K562 (cell line): Measurements from ENCODE around the gene WWOX. TPM values are rescaled to one million over a fixed set of nuclear protein-coding genes. Genes with fewer than 3 reads are reported as not detected.

Experiments used
- ATAC-seq: fragments of 200-7000 bp; cut with Tn5 transposase; 3 replicates; pipeline ENCODE4 v1.9.1; 2020; ENCODE audit warnings: moderate library complexity
- BruUV-seq: library from RNA; stranded (reverse); fragments of 400-500 nt; replicated peaks from 2 replicates; lab custom pipeline; 2021; lab: Mats Ljungman, UMichigan
- CTCF ChIA-PET: fragments of 300-600 bp; formaldehyde crosslinking; extraction: SDS; loops from one replicate; lab custom pipeline; 2021; ENCODE audit warnings: low intra/inter-chr PET ratio; lab: Yijun Ruan, JAX
- POLR2A ChIA-PET: fragments of 300-600, 350-650 bp; sonication (Branson Sonifier 250); formaldehyde crosslinking; extraction: SDS; loops from one replicate; lab custom pipeline; 2021; ENCODE audit warnings: antibody characterized with exemption, inconsistent platforms; lab: Yijun Ruan, JAX
- DNase-seq, 4 experiments: peaks; one replicate each; pipeline versions ENCODE4 v3.0.0 to v3.0.0-alpha.2; 2011 to 2018; ENCODE audit warnings: low spot score in 3 of 4, mixed read lengths in 3 of 4; ENCODE audit errors: extremely low read depth in 1 of 4
- FAIRE-seq: peaks from 2 replicates; lab custom pipeline; 2011; peaks lifted over from hg19 to GRCh38; lab: Jason Lieb, UNC
- H2AFZ ChIP-seq: 2 replicates; pipeline ENCODE4 v1.6.0; 2011; ENCODE audit warnings: low read depth, low read length, control low read depth, inconsistent platforms
- H3K27ac ChIP-seq: fragments of 200-600 bp; 3 replicates; pipeline ENCODE4 v1.8.0; 2011; ENCODE audit warnings: low read depth, mild to moderate bottlenecking, control low read depth, inconsistent platforms, low read length, moderate library complexity, mixed read lengths; ENCODE audit errors: extremely low read depth
- H3K27me3 ChIP-seq, 2 experiments: fragments of 300-600 bp in 1 of 2; 2 replicates in 1 of 2; 3 replicates in 1 of 2; pipeline versions ENCODE4 v1.6.0 to v1.8.0; 2011; ENCODE audit warnings: inconsistent platforms in 2 of 2, low read length in 2 of 2, mild to moderate bottlenecking in 1 of 2, mixed read lengths in 1 of 2, moderate library complexity in 1 of 2; ENCODE audit not compliant: control insufficient read depth in 2 of 2, insufficient read depth in 2 of 2
- H3K36me3 ChIP-seq: fragments of 300-600 bp; 3 replicates; pipeline ENCODE4 v1.8.0; 2011; ENCODE audit warnings: mild to moderate bottlenecking, low read length, inconsistent platforms; ENCODE audit not compliant: control insufficient read depth, insufficient read depth
- H3K4me1 ChIP-seq, 2 experiments: fragments of 200-600 bp in 1 of 2; replicated peaks in 1 of 2; 2 replicates in 1 of 2; 3 replicates in 1 of 2; pipeline versions ENCODE4 v1.5.1 to v1.8.0; 2011; ENCODE audit warnings: inconsistent platforms in 2 of 2, low read length in 2 of 2, mild to moderate bottlenecking in 1 of 2, mixed read lengths in 1 of 2, moderate library complexity in 1 of 2; ENCODE audit not compliant: control insufficient read depth in 2 of 2, insufficient read depth in 2 of 2
- H3K4me2 ChIP-seq: 2 replicates; pipeline ENCODE4 v1.6.1; 2011; ENCODE audit warnings: low read length, control low read depth, inconsistent platforms, mixed read lengths; ENCODE audit not compliant: insufficient read depth
- H3K4me3 ChIP-seq: fragments of 200-600 bp; sonication (generic), shearing (Covaris generic); 2 replicates; pipeline ENCODE4 v1.5.1; 2016; ENCODE audit warnings: control low read depth, inconsistent platforms
- H3K79me2 ChIP-seq: fragments of 200-600 bp; 3 replicates; pipeline ENCODE4 v1.8.0; 2011; ENCODE audit warnings: low read length, inconsistent platforms; ENCODE audit not compliant: control insufficient read depth, insufficient read depth
- H3K9ac ChIP-seq, 2 experiments: 2 replicates each; pipeline versions ENCODE4 v1.6.0 to v1.6.1; 2011; ENCODE audit warnings: low read depth in 2 of 2, low read length in 2 of 2, control low read depth in 1 of 2, inconsistent platforms in 1 of 2, mild to moderate bottlenecking in 1 of 2, mixed read lengths in 1 of 2; ENCODE audit not compliant: insufficient read depth in 1 of 2
- H3K9me1 ChIP-seq: one replicate; pipeline ENCODE4 v1.6.0; 2011; ENCODE audit warnings: inconsistent platforms, mild to moderate bottlenecking, low read length, moderate library complexity; ENCODE audit not compliant: control insufficient read depth, insufficient read depth
- H3K9me3 ChIP-seq: replicated peaks from 2 replicates; pipeline ENCODE4 v1.5.1; 2011; ENCODE audit warnings: low read depth, low read length, inconsistent platforms; ENCODE audit not compliant: control insufficient read depth, insufficient read depth
- H4K20me1 ChIP-seq: replicated peaks from 2 replicates; pipeline ENCODE4 v1.6.1; 2011; ENCODE audit warnings: low read length, inconsistent platforms, mixed read lengths; ENCODE audit not compliant: control insufficient read depth, insufficient read depth
- CTCF ChIP-seq, 3 experiments: IDR thresholded peaks in 2 of 3; conservative IDR thresholded peaks in 1 of 3; 2 replicates each; pipeline ENCODE4 v1.5.1; 2011 to 2012; ENCODE audit warnings: low read length in 3 of 3, mild to moderate bottlenecking in 3 of 3, control low read depth in 2 of 3, improper control_type of control experiment in 1 of 3, inconsistent platforms in 1 of 3, low read depth in 1 of 3, mixed read lengths in 1 of 3, moderate library complexity in 1 of 3; ENCODE audit not compliant: insufficient read depth in 2 of 3
- FOXK2 ChIP-seq, 2 experiments: fragments of 450-650 bp; IDR thresholded peaks in 1 of 2; conservative IDR thresholded peaks in 1 of 2; 2 replicates each; pipeline ENCODE4 v1.6.1; 2016; ENCODE audit warnings: low read depth in 2 of 2, mild to moderate bottlenecking in 1 of 2
- MAFF ChIP-seq: IDR thresholded peaks from 2 replicates; pipeline ENCODE4 v1.6.1; 2012; ENCODE audit warnings: low read length, improper control_type of control experiment
- NFYB ChIP-seq: IDR thresholded peaks from 2 replicates; pipeline ENCODE4 v1.6.1; 2011; ENCODE audit warnings: mild to moderate bottlenecking, moderate library complexity; ENCODE audit not compliant: insufficient read length; ENCODE audit errors: extremely low read depth
- ZNF224 ChIP-seq: sonication (generic); formaldehyde crosslinking; IDR thresholded peaks from 2 replicates; pipeline ENCODE4 v1.8.0; 2022; ENCODE audit warnings: mild to moderate bottlenecking, missing genetic modification reagents
- ZNF609 ChIP-seq: sonication (generic); formaldehyde crosslinking; IDR thresholded peaks from 2 replicates; pipeline ENCODE4 v1.8.1; 2023; ENCODE audit warnings: missing genetic modification reagents, mild to moderate bottlenecking, borderline replicate concordance
- WGBS: fragments of 100-300 bp; shearing (Covaris generic); methylation state at CpG from one replicate; pipeline ENCODE4 v1.1.6; 2016; ENCODE audit warnings: low coverage, mixed read lengths; ENCODE audit not compliant: insufficient coverage; ENCODE audit errors: missing lambda C conversion rate; 5-methylcytosine and 5-hydroxymethylcytosine counted together
- in situ Hi-C: fragments of 300-500 bp; cut with MboI; formaldehyde crosslinking; loops from 4 replicates; pipeline ENCODE4 v1.15.0; 2018; ENCODE audit warnings: inconsistent platforms, mixed read lengths
- intact Hi-C: fragments of 100-400 bp; cut with micrococcal nuclease; formaldehyde crosslinking; loops from 2 replicates; pipeline ENCODE4 v1.14.2; 2022
- polyA plus RNA-seq, 8 experiments: library from polyadenylated mRNA; depleted of rRNA in 4 of 8; stranded (reverse) in 5 of 8; unstranded in 3 of 8; fragments of >200 nt; fragmentation: Nextera tagmentation in 2 of 8; fragmentation: Illumina TruSeq in 1 of 8; extraction: Ambion mirVana in 2 of 8; extraction: Trizol in 1 of 8; gene quantifications; 2 replicates each; pipeline versions ENCODE4 v1.2.1 to v1.2.3, GENCODE V29; 2011 to 2014; ENCODE audit warnings: inconsistent platforms in 1 of 8, missing spikeins in 1 of 8
- total RNA-seq, 7 experiments: library from RNA; depleted of rRNA in 6 of 7; stranded (reverse); fragments of >200 nt in 6 of 7; fragmentation: Illumina TruSeq in 2 of 7; extraction: Trizol in 2 of 7; gene quantifications; 2 replicates each; pipeline versions ENCODE4 v1.2.1 to v1.2.3, GENCODE V29; 2011 to 2021; ENCODE audit warnings: low replicate concordance in 1 of 7

The WWOX gene
- total and polyA plus RNA-seq, 9 of the 15 experiments (the other 6 are each of a cell fraction or from before 2014, with no cell fraction given), result 1.6 to 22.7 (median 8.1) TPM

- no peak for TF ChIP-seq NFYB
- no peak for TF ChIP-seq ZNF609
- no peak for TF ChIP-seq FOXK2 (conservative IDR thresholded peaks at IDR 0.05 in 1 of 2, IDR thresholded peaks at IDR 0.05 in 1 of 2; ENCODE audit: low read depth in 2 of 2)
- TF ChIP-seq ZNF224 (CRISPR knock-in tag), result no peak
- TF ChIP-seq, all 486 proteins: peak for 0
These were observed 621.0 kb downstream of the WWOX start (continued) for GRCh38 chr16:78720416-78720815.

GRCh38 chr16:78727536-78727935 lies 628.1 kb downstream of the WWOX start:
- H3K4me3 ChIP-seq, result no peak overlapping the region
- H3K4me1 ChIP-seq, result no peaks in the 10 kb centered on the region
- intact Hi-C loops (no loop called here), in situ Hi-C loops (no loop called here)
- no peak overlapping the region for H3K4me2 ChIP-seq
- ChIA-PET CTCF (no interaction called here), POLR2A (no interaction called here)
- no peaks in the 10 kb centered on the region for H4K20me1 ChIP-seq
- H2AFZ ChIP-seq, result no peak overlapping the region
- TF ChIP-seq CTCF (IDR thresholded peaks at IDR 0.05 in 2 of 3, conservative IDR thresholded peaks at IDR 0.05 in 1 of 3; ENCODE audit: insufficient read depth in 2 of 3, low read depth in 1 of 3, low read length in 3 of 3), result 0 out of 6 replicates have a peak, but pooled peaks of 2 of the 3 experiments have one; percentile 3 to 11
- TF ChIP-seq MAFF, result no peak
- no TSS peak for BruUV-seq
- H3K9me1 ChIP-seq, result no peaks in the 10 kb centered on the region
- H3K27me3 ChIP-seq, result no peaks in the 10 kb centered on the region; a peak in 1 of 5 replicates
- no peaks in the 10 kb centered on the region for H3K79me2 ChIP-seq
- no peaks in the 10 kb centered on the region for H3K9me3 ChIP-seq
- peak in 1 of 4 experiments; percentile 17 for DNase-seq
- 0% methylated on average over 2 of the region's 2 CpGs for WGBS
- ATAC-seq, result peak; percentile 67
- H3K9ac ChIP-seq, result no peak overlapping the region
- FAIRE-seq, result no peak
- no peak overlapping the region for H3K27ac ChIP-seq
- H3K36me3 ChIP-seq, result no peaks in the 10 kb centered on the region
